A549 (cell line): ENCODE results near the gene NTRK1. TPM values are rescaled to one million over a fixed set of nuclear protein-coding genes. Genes with fewer than 3 reads are reported as not detected.

Source experiments
- ATAC-seq, 2 experiments: fragments of 200-7000 bp in 1 of 2; fragments of >200 bp in 1 of 2; cut with Nextera tagmentation in 1 of 2; cut with Tn5 transposase in 1 of 2; 3 replicates each; pipeline versions ENCODE4 v1.8.0 to v1.9.1; 2018 to 2020; ENCODE audit warnings: mild to moderate bottlenecking in 1 of 2, moderate library complexity in 1 of 2
- CTCF ChIA-PET: fragments of 300-600 bp; sonication (Branson Sonifier 250); formaldehyde crosslinking; extraction: SDS; loops from one replicate; lab custom pipeline; 2021; ENCODE audit warnings: antibody characterized with exemption, inconsistent platforms; lab: Yijun Ruan, JAX
- POLR2A ChIA-PET: fragments of 350-600 bp; formaldehyde crosslinking; extraction: SDS; loops from one replicate; lab custom pipeline; 2021; ENCODE audit warnings: antibody characterized with exemption, inconsistent platforms; lab: Yijun Ruan, JAX
- DNase-seq, 2 experiments: peaks; one replicate each; pipeline versions ENCODE4 v3.0.0 to v3.0.0-alpha.2; 2011 to 2016; ENCODE audit warnings: low read depth in 1 of 2, low spot score in 1 of 2
- FAIRE-seq: peaks from 2 replicates; lab custom pipeline; 2011; peaks lifted over from hg19 to GRCh38; lab: Jason Lieb, UNC
- H3K27ac ChIP-seq, 2 experiments: fragments of >200 bp; sonication (Bioruptor Twin); formaldehyde crosslinking; 3 replicates each; pipeline ENCODE4 v1.5.1; 2016 to 2017
- H3K4me1 ChIP-seq: fragments of >200 bp; sonication (Bioruptor Twin); formaldehyde crosslinking; 3 replicates; pipeline ENCODE4 v1.6.1; 2016
- H3K4me2 ChIP-seq: fragments of >200 bp; sonication (Bioruptor Twin); formaldehyde crosslinking; 3 replicates; pipeline ENCODE4 v1.6.1; 2016
- H3K4me3 ChIP-seq: fragments of >200 bp; sonication (Bioruptor Twin); formaldehyde crosslinking; 3 replicates; pipeline ENCODE4 v1.5.1; 2016
- H3K9me3 ChIP-seq: fragments of >200 bp; sonication (Bioruptor Twin); formaldehyde crosslinking; 3 replicates; pipeline ENCODE4 v1.6.1; 2016
- BHLHE40 ChIP-seq: IDR thresholded peaks from 2 replicates; pipeline ENCODE4 v1.6.1; 2012; ENCODE audit warnings: low read depth, low read length, inconsistent platforms
- CBX2 ChIP-seq: fragments of 200-600 bp; sonication (generic); IDR thresholded peaks from 2 replicates; pipeline ENCODE4 v1.6.1; 2016; ENCODE audit warnings: low read depth, mild to moderate bottlenecking, borderline replicate concordance
- CBX8 ChIP-seq: fragments of 200-600 bp; sonication (generic); IDR thresholded peaks from 2 replicates; pipeline ENCODE4 v1.6.1; 2016
- CEBPB ChIP-seq, 2 experiments: fragments of >200 bp in 1 of 2; sonication (Bioruptor Twin) in 1 of 2; formaldehyde crosslinking in 1 of 2; IDR thresholded peaks; 2 replicates each; pipeline ENCODE4 v1.6.1; 2012 to 2016
- CHD2 ChIP-seq: fragments of 150-350 bp; IDR thresholded peaks from 2 replicates; pipeline ENCODE4 v1.6.1; 2014; ENCODE audit warnings: low read length; ENCODE audit not compliant: partially characterized antibody
- FOSB ChIP-seq: fragments of 250-450 bp; sonication (Bioruptor Pico); IDR thresholded peaks from 2 replicates; pipeline ENCODE4 v1.5.0; 2020; ENCODE audit warnings: mild to moderate bottlenecking, moderate library complexity
- HDAC2 ChIP-seq: fragments of 200-600 bp; sonication (generic); IDR thresholded peaks from 2 replicates; pipeline ENCODE4 v1.6.1; 2016
- JUNB ChIP-seq: fragments of >200 bp; sonication (Bioruptor Twin); formaldehyde crosslinking; IDR thresholded peaks from 2 replicates; pipeline ENCODE4 v1.6.1; 2016
- KDM5A ChIP-seq: fragments of 200-600 bp; sonication (generic); IDR thresholded peaks from 2 replicates; pipeline ENCODE4 v1.6.1; 2016; ENCODE audit warnings: antibody characterized with exemption, mild to moderate bottlenecking
- NFE2L2 ChIP-seq: fragments of 150-350 bp; conservative IDR thresholded peaks from 2 replicates; pipeline ENCODE4 v1.6.1; 2014; ENCODE audit warnings: low read length
- RAD21 ChIP-seq, 2 experiments: fragments of >200 bp in 1 of 2; sonication (Bioruptor Twin) in 1 of 2; formaldehyde crosslinking in 1 of 2; IDR thresholded peaks in 1 of 2; conservative IDR thresholded peaks in 1 of 2; 2 replicates in 1 of 2; 3 replicates in 1 of 2; pipeline ENCODE4 v1.6.1; 2012 to 2018; ENCODE audit warnings: inconsistent platforms in 1 of 2
- RCOR1 ChIP-seq: fragments of 150-350 bp; IDR thresholded peaks from 2 replicates; pipeline ENCODE4 v1.6.1; 2014; ENCODE audit warnings: antibody characterized with exemption, low read length, low read depth
- RFX5 ChIP-seq: fragments of 450-650 bp; IDR thresholded peaks from 2 replicates; pipeline ENCODE4 v1.7.1; 2014; ENCODE audit warnings: antibody characterized with exemption, mild to moderate bottlenecking, moderate library complexity
- RNF2 ChIP-seq: fragments of 200-600 bp; sonication (generic); IDR thresholded peaks from 2 replicates; pipeline ENCODE4 v1.6.1; 2016; ENCODE audit warnings: low read depth, mild to moderate bottlenecking, antibody characterized with exemption, moderate library complexity, borderline replicate concordance
- SREBF2 ChIP-seq: fragments of 450-650 bp; IDR thresholded peaks from 2 replicates; pipeline ENCODE4 v1.6.1; 2014; ENCODE audit warnings: mild to moderate bottlenecking, moderate library complexity
- ZFP36 ChIP-seq: fragments of 450-650 bp; IDR thresholded peaks from 2 replicates; pipeline ENCODE4 v1.6.1; 2014; ENCODE audit warnings: borderline replicate concordance; ENCODE audit not compliant: partially characterized antibody
- WGBS: methylation state at CpG from one replicate; pipeline ENCODE4 v1.1.6; 2017; ENCODE audit errors: missing lambda C conversion rate; 5-methylcytosine and 5-hydroxymethylcytosine counted together
- polyA plus RNA-seq, 4 experiments: library from polyadenylated mRNA; depleted of rRNA in 3 of 4; stranded (reverse); fragments of >200 nt; fragmentation: RNase III in 1 of 4; extraction: RNeasy Plus Mini Kit Qiagen cat#74134 plus additional on column Dnase treatment in 1 of 4; gene quantifications; 2 replicates in 3 of 4; 3 replicates in 1 of 4; pipeline ENCODE4 v1.2.3, GENCODE V29; 2011 to 2017
- TF ChIP-seq, protein P1 (sequence below): IDR thresholded peaks from 2 replicates; pipeline ENCODE4 v1.6.1; 2012
- TF ChIP-seq, protein P2 (sequence below): fragments of 450-650 bp; IDR thresholded peaks from 2 replicates; pipeline ENCODE4 v1.6.1; 2014; ENCODE audit warnings: antibody characterized with exemption
- TF ChIP-seq, protein P3 (sequence below): fragments of 150-350 bp; IDR thresholded peaks from 2 replicates; pipeline ENCODE4 v1.6.1; 2014; ENCODE audit warnings: low read depth, mild to moderate bottlenecking, low read length
- TF ChIP-seq, protein P4 (sequence below): fragments of >200 bp; sonication (Bioruptor Twin); formaldehyde crosslinking; IDR thresholded peaks from 3 replicates; pipeline ENCODE4 v1.5.1; 2016
- TF ChIP-seq, protein P5 (sequence below): fragments of 200-600 bp; sonication (generic); IDR thresholded peaks from 2 replicates; pipeline ENCODE4 v1.6.1; 2016; ENCODE audit warnings: antibody characterized with exemption, mild to moderate bottlenecking, moderate library complexity

Gene NTRK1
- polyA plus RNA-seq, 2 of the 4 experiments (the other 2 are of a cell fraction), result 0.05 to 0.18 TPM

DNA sequence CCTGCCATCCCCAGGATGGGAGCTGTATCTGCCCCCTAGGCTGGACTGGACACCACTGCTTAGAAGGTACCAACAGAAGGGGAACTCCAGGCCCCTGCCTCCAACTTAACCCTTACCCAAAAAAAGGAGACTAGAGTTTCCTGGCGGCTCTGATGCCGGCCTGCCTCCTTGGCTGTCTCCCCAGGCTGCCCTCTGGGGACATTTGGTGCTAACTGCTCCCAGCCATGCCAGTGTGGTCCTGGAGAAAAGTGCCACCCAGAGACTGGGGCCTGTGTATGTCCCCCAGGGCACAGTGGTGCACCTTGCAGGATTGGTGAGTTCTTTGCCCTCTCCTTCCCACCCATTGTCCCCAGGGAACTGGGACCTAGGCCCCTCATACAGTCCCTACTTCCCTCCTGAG is 51.6 kb downstream of the NTRK1 start:
- DNase-seq, result no peak
- Histone ChIP-seq H3K4me3 (no peak overlapping the region), H3K9me3 (no peaks in the 10 kb centered on the region), H3K27ac (no peak overlapping the region), H3K4me1 (peaks cover 13% of the 10 kb centered on the region), H3K4me2 (no peak overlapping the region)
- ChIA-PET POLR2A (interaction anchor here (1.0 kb wide), 1 partner anchor 15 kb away, joined by 3 read pairs; no protein-coding TSS in a partner anchor), CTCF (interaction anchor here (2.6 to 6.7 kb wide), 6 partner anchors 15 to 223 kb away, joined by 9 to 102 read pairs (median 25); partner anchors contain the start of genes INSRR, NTRK1 and PEAR1)
- FAIRE-seq, result no peak
- TF ChIP-seq, protein P1, sequence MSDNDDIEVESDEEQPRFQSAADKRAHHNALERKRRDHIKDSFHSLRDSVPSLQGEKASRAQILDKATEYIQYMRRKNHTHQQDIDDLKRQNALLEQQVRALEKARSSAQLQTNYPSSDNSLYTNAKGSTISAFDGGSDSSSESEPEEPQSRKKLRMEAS, result no peak
- no peak for TF ChIP-seq RCOR1
- TF ChIP-seq FOSB (CRISPR knock-in tag), result no peak
- ATAC-seq, result no peak
- WGBS, result 76% methylated on average over 2 of the region's 2 CpGs

DNA sequence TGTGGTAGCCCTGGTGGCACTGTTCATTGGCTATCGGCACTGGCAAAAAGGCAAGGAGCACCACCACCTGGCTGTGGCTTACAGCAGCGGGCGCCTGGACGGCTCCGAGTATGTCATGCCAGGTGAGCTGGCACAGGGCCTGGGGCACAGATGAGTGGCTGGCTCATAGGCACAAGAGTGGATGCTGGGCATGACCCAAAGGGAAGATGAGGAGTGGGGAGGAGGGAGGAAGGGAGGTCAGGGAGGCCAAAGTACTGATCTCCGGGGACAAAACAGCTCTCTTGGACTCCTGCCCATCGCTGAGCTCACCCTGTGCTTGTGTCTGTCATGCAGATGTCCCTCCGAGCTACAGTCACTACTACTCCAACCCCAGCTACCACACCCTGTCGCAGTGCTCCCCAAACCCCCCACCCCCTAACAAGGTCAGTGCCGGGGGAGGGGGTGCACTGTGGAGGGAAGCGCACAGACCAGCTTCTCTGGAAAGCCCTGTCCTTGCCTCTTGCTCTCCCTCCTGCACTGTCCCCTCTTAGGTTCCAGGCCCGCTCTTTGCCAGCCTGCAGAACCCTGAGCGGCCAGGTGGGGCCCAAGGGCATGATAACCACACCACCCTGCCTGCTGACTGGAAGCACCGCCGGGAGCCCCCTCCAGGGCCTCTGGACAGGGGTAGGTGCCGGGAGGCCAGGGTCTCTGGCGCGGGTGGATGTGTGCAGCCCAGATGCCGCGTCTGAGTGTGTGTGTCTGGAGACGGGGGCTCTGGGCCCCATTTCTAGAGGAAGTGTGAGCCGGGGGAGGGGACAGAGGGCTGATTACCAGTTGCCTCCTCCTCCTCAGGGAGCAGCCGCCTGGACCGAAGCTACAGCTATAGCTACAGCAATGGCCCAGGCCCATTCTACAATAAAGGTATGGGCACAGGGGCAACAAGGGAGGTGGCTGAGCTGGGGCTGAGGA is 52.5 kb downstream of the NTRK1 start:
- no peak overlapping the region for H3K4me2 ChIP-seq
- POLR2A ChIA-PET, result no interaction called here
- TF ChIP-seq CBX8 (no peak), NFE2L2 (no peak), FOSB (CRISPR knock-in tag) (no peak), HDAC2 (no peak), BHLHE40 (no peak), ZFP36 (no peak), JUNB (no peak), RAD21 (conservative IDR thresholded peaks at IDR 0.05 in 1 of 2, IDR thresholded peaks at IDR 0.05 in 1 of 2) (no peak), SREBF2 (no peak), RFX5 (no peak), CEBPB (IDR thresholded peaks at IDR 0.05) (no peak), RNF2 (no peak), CBX2 (no peak), CHD2 (no peak), KDM5A (no peak)
- TF ChIP-seq, protein P2, sequence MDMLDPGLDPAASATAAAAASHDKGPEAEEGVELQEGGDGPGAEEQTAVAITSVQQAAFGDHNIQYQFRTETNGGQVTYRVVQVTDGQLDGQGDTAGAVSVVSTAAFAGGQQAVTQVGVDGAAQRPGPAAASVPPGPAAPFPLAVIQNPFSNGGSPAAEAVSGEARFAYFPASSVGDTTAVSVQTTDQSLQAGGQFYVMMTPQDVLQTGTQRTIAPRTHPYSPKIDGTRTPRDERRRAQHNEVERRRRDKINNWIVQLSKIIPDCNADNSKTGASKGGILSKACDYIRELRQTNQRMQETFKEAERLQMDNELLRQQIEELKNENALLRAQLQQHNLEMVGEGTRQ, result no peak
- TF ChIP-seq, protein P3, sequence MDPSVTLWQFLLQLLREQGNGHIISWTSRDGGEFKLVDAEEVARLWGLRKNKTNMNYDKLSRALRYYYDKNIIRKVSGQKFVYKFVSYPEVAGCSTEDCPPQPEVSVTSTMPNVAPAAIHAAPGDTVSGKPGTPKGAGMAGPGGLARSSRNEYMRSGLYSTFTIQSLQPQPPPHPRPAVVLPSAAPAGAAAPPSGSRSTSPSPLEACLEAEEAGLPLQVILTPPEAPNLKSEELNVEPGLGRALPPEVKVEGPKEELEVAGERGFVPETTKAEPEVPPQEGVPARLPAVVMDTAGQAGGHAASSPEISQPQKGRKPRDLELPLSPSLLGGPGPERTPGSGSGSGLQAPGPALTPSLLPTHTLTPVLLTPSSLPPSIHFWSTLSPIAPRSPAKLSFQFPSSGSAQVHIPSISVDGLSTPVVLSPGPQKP, result no peak
- TF ChIP-seq, protein P4, sequence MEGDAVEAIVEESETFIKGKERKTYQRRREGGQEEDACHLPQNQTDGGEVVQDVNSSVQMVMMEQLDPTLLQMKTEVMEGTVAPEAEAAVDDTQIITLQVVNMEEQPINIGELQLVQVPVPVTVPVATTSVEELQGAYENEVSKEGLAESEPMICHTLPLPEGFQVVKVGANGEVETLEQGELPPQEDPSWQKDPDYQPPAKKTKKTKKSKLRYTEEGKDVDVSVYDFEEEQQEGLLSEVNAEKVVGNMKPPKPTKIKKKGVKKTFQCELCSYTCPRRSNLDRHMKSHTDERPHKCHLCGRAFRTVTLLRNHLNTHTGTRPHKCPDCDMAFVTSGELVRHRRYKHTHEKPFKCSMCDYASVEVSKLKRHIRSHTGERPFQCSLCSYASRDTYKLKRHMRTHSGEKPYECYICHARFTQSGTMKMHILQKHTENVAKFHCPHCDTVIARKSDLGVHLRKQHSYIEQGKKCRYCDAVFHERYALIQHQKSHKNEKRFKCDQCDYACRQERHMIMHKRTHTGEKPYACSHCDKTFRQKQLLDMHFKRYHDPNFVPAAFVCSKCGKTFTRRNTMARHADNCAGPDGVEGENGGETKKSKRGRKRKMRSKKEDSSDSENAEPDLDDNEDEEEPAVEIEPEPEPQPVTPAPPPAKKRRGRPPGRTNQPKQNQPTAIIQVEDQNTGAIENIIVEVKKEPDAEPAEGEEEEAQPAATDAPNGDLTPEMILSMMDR, result no peak
- TF ChIP-seq, protein P5, sequence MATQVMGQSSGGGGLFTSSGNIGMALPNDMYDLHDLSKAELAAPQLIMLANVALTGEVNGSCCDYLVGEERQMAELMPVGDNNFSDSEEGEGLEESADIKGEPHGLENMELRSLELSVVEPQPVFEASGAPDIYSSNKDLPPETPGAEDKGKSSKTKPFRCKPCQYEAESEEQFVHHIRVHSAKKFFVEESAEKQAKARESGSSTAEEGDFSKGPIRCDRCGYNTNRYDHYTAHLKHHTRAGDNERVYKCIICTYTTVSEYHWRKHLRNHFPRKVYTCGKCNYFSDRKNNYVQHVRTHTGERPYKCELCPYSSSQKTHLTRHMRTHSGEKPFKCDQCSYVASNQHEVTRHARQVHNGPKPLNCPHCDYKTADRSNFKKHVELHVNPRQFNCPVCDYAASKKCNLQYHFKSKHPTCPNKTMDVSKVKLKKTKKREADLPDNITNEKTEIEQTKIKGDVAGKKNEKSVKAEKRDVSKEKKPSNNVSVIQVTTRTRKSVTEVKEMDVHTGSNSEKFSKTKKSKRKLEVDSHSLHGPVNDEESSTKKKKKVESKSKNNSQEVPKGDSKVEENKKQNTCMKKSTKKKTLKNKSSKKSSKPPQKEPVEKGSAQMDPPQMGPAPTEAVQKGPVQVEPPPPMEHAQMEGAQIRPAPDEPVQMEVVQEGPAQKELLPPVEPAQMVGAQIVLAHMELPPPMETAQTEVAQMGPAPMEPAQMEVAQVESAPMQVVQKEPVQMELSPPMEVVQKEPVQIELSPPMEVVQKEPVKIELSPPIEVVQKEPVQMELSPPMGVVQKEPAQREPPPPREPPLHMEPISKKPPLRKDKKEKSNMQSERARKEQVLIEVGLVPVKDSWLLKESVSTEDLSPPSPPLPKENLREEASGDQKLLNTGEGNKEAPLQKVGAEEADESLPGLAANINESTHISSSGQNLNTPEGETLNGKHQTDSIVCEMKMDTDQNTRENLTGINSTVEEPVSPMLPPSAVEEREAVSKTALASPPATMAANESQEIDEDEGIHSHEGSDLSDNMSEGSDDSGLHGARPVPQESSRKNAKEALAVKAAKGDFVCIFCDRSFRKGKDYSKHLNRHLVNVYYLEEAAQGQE, result no peak
- TF ChIP-seq, all 56 proteins: peak for 0
- DNase-seq (no peak), FAIRE-seq (no peak), ATAC-seq (0 out of 6 replicates have a peak, but pooled peaks of 1 of the 2 experiments have one; percentile 8)
- Histone ChIP-seq H3K4me3 (no peak overlapping the region), H3K4me1 (peaks cover 7% of the 10 kb centered on the region; the same call in 1 of the 3 replicates), H3K27ac (no peak overlapping the region), H3K9me3 (no peaks in the 10 kb centered on the region)
- CTCF ChIA-PET, result interaction anchor here (1.0 to 6.7 kb wide), 9 partner anchors 14 to 224 kb away, joined by 3 to 102 read pairs (median 16); partner anchors contain the start of genes INSRR, NTRK1 and PEAR1
- 91% methylated on average over 18 of the region's 24 CpGs for WGBS
